SK-N-SH treated with all-trans-retinoic acid at 6 μM for 48 hours (cell line): ENCODE measurements around the gene DIDO1.

ENCODE experiments used
- ATAC-seq: fragments of 200-7000 bp; cut with Tn5 transposase; 3 replicates; pipeline ENCODE4 v1.9.1; 2020; ENCODE audit warnings: mild to moderate bottlenecking, moderate library complexity
- ARNTL ChIP-seq: fragments of 450-650 bp; formaldehyde crosslinking; IDR thresholded peaks from 2 replicates; pipeline ENCODE4 v1.5.0; 2020; ENCODE audit warnings: low read depth, mild to moderate bottlenecking, moderate library complexity, borderline replicate concordance
- BACH2 ChIP-seq: fragments of 250-450 bp; sonication (Bioruptor Pico); IDR thresholded peaks from 2 replicates; pipeline ENCODE4 v1.9.0; 2021; ENCODE audit warnings: mild to moderate bottlenecking, borderline replicate concordance
- CREB5 ChIP-seq: fragments of 250-450 bp; sonication (Bioruptor Pico); IDR thresholded peaks from 2 replicates; pipeline ENCODE4 v1.5.1; 2020; ENCODE audit warnings: low read depth, mild to moderate bottlenecking, moderate library complexity
- CSDC2 ChIP-seq: fragments of 250-450 bp; sonication (Bioruptor Pico); IDR thresholded peaks from 2 replicates; pipeline ENCODE4 v1.5.0; 2020; ENCODE audit warnings: mild to moderate bottlenecking, moderate library complexity
- CSRNP3 ChIP-seq: fragments of 250-450 bp; sonication (Bioruptor Pico); IDR thresholded peaks from 2 replicates; pipeline ENCODE4 v1.5.1; 2021; ENCODE audit warnings: mild to moderate bottlenecking, moderate library complexity
- ESRRG ChIP-seq: fragments of 250-450 bp; sonication (Bioruptor Pico); IDR thresholded peaks from 2 replicates; pipeline ENCODE4 v1.6.1; 2021; ENCODE audit warnings: mild to moderate bottlenecking
- GLIS3 ChIP-seq: fragments of 250-450 bp; sonication (Bioruptor Pico); IDR thresholded peaks from 2 replicates; pipeline ENCODE4 v1.5.0; 2020; ENCODE audit warnings: mild to moderate bottlenecking, moderate library complexity
- ISL1 ChIP-seq: fragments of 250-450 bp; sonication (Bioruptor Pico); IDR thresholded peaks from 2 replicates; pipeline ENCODE4 v2.1.2; 2022; ENCODE audit warnings: mild to moderate bottlenecking, moderate library complexity
- OSR1 ChIP-seq: fragments of 250-450 bp; sonication (Bioruptor Pico); IDR thresholded peaks from 2 replicates; pipeline ENCODE4 v1.8.0; 2022; ENCODE audit warnings: moderate library complexity, mild to moderate bottlenecking, inconsistent platforms
- PATZ1 ChIP-seq: fragments of 250-450 bp; sonication (Bioruptor Pico); IDR thresholded peaks from 2 replicates; pipeline ENCODE4 v1.8.0; 2020; ENCODE audit warnings: mild to moderate bottlenecking, moderate library complexity, borderline replicate concordance
- PPARA ChIP-seq: fragments of 250-450 bp; sonication (Bioruptor Pico); IDR thresholded peaks from 2 replicates; pipeline ENCODE4 v1.5.0; 2020; ENCODE audit warnings: mild to moderate bottlenecking, borderline replicate concordance
- RARB ChIP-seq: fragments of 250-450 bp; sonication (Bioruptor Pico); IDR thresholded peaks from 2 replicates; pipeline ENCODE4 v1.8.0; 2021; ENCODE audit warnings: mild to moderate bottlenecking, moderate library complexity
- SNAI2 ChIP-seq: fragments of 250-450 bp; sonication (Bioruptor Pico); IDR thresholded peaks from 2 replicates; pipeline ENCODE4 v1.5.0; 2020; ENCODE audit warnings: mild to moderate bottlenecking, moderate library complexity
- TCF4 ChIP-seq: fragments of 250-450 bp; sonication (Bioruptor Pico); IDR thresholded peaks from 2 replicates; pipeline ENCODE4 v1.8.0; 2021; ENCODE audit warnings: mild to moderate bottlenecking, moderate library complexity, borderline replicate concordance
- TOX ChIP-seq: fragments of 250-450 bp; sonication (Bioruptor Pico); IDR thresholded peaks from 2 replicates; pipeline ENCODE4 v1.8.0; 2021; ENCODE audit warnings: mild to moderate bottlenecking, moderate library complexity, borderline replicate concordance
- TSHZ2 ChIP-seq: fragments of 250-450 bp; sonication (Bioruptor Pico); IDR thresholded peaks from 2 replicates; pipeline ENCODE4 v1.5.0; 2020; ENCODE audit warnings: mild to moderate bottlenecking, moderate library complexity
- ZC3H10 ChIP-seq: fragments of 250-450 bp; sonication (Bioruptor Pico); IDR thresholded peaks from 2 replicates; pipeline ENCODE4 v1.5.1; 2021; ENCODE audit warnings: mild to moderate bottlenecking, moderate library complexity
- ZFP3 ChIP-seq: fragments of 250-450 bp; sonication (Bioruptor Pico); IDR thresholded peaks from 2 replicates; pipeline ENCODE4 v1.5.0; 2020; ENCODE audit warnings: mild to moderate bottlenecking, moderate library complexity
- ZNF8 ChIP-seq: fragments of 450-650 bp; formaldehyde crosslinking; IDR thresholded peaks from 2 replicates; pipeline ENCODE4 v1.5.0; 2020; ENCODE audit warnings: mild to moderate bottlenecking, moderate library complexity

The DIDO1 gene

GRCh38 chr20:62897666-62898065 lies 28.6 kb downstream of the DIDO1 start (continued):
- TF ChIP-seq CSRNP3 (CRISPR knock-in tag) (no peak), ZC3H10 (CRISPR knock-in tag) (no peak), CREB5 (CRISPR knock-in tag) (no peak)
- TF ChIP-seq, all 23 proteins: peak for 0

GRCh38 chr20:62896526-62896925 lies 29.8 kb downstream of the DIDO1 start:
- TF ChIP-seq ZC3H10 (CRISPR knock-in tag): no peak
- no peak for TF ChIP-seq TSHZ2 (CRISPR knock-in tag)
- no peak for TF ChIP-seq PPARA (CRISPR knock-in tag)
- TF ChIP-seq GLIS3 (CRISPR knock-in tag): no peak
- no peak for ATAC-seq

- ATAC-seq: no peak
These were observed 30.8 kb downstream of the DIDO1 start for GRCh38 chr20:62895539-62895938.

More at GRCh38 chr20:62895539-62895938, 30.8 kb downstream of the DIDO1 start:
- TF ChIP-seq BACH2 (CRISPR knock-in tag) (no peak), PPARA (CRISPR knock-in tag) (no peak), ESRRG (CRISPR knock-in tag) (no peak), ZC3H10 (CRISPR knock-in tag) (no peak), TOX (CRISPR knock-in tag) (no peak), RARB (no peak), TCF4 (no peak), ARNTL (CRISPR knock-in tag) (no peak), ZNF8 (CRISPR knock-in tag) (no peak), OSR1 (CRISPR knock-in tag) (no peak), CSRNP3 (CRISPR knock-in tag) (no peak), CREB5 (CRISPR knock-in tag) (no peak), PATZ1 (CRISPR knock-in tag) (no peak), SNAI2 (CRISPR knock-in tag) (no peak), ISL1 (CRISPR knock-in tag) (no peak), ZFP3 (CRISPR knock-in tag) (no peak), CSDC2 (CRISPR knock-in tag) (no peak)
- TF ChIP-seq, all 23 proteins: peak for 0
